ENCODE results near the gene SLC15A3.

DNA sequence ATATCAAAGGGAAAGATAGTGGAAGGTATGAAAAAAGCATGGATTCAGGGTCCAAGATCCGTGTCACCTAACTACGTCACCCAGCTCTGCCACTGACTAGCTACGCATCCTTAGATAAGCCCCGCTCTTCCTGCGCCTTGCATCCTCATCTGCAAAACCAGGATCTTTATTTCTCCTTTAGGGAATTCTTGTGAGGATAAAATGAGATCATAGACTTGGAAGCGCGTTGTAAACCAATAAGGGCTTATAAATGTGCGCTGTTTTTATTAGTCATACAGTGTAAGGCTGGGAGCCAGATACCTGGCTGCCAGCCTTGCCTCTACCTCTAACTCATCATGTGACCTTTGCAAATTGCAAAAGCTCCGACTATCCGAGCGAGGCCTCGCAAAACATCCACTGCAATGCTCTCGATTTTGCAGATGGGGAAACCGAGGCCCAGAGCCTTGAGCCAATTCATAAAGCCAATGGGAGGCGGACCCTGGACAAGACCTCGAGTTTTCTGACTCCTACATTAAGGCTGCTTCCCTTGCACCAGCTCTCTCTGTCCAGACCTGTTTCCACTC lies 46.3 kb downstream of the SLC15A3 start:
- TF ChIP-seq, protein P1, sequence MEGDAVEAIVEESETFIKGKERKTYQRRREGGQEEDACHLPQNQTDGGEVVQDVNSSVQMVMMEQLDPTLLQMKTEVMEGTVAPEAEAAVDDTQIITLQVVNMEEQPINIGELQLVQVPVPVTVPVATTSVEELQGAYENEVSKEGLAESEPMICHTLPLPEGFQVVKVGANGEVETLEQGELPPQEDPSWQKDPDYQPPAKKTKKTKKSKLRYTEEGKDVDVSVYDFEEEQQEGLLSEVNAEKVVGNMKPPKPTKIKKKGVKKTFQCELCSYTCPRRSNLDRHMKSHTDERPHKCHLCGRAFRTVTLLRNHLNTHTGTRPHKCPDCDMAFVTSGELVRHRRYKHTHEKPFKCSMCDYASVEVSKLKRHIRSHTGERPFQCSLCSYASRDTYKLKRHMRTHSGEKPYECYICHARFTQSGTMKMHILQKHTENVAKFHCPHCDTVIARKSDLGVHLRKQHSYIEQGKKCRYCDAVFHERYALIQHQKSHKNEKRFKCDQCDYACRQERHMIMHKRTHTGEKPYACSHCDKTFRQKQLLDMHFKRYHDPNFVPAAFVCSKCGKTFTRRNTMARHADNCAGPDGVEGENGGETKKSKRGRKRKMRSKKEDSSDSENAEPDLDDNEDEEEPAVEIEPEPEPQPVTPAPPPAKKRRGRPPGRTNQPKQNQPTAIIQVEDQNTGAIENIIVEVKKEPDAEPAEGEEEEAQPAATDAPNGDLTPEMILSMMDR (IDR thresholded peaks at IDR 0.05; ENCODE audit: insufficient read depth, low read depth, low read length): no peak
- no peak for TF ChIP-seq EZH2 (IDR thresholded peaks at IDR 0.05; ENCODE audit: insufficient read depth, low read length)

Data from astrocyte (in vitro differentiated cells and primary cell).